Measurements from ENCODE around the gene PLEKHO2. TPM values are rescaled to one million over a fixed set of nuclear protein-coding genes. Genes with fewer than 3 reads are reported as not detected.
A peak's percentile ranks its signal among the peaks of the same experiment; 100 is the strongest.

Gene PLEKHO2
- total and polyA plus RNA-seq, 10 of the 15 experiments (the other 5 are each of a cell fraction or from before 2014, with no cell fraction given) = 1.4 to 25.6 (median 20.5) TPM

- peak; percentile 23 for TF ChIP-seq BCL3 (IDR thresholded peaks at IDR 0.05; ENCODE audit: borderline replicate concordance, insufficient read depth, low read depth, low read length, poor library complexity, severe bottlenecking)
- peak; percentile 64 for TF ChIP-seq BCL11A (IDR thresholded peaks at IDR 0.05; ENCODE audit: low read depth, low read length)
- TF ChIP-seq MXI1 (IDR thresholded peaks at IDR 0.05; ENCODE audit: low read depth, low read length) = no peak; the same call in 1 of the 2 replicates
Measured at GRCh38 chr15:64893481-64894394, 52.0 kb downstream of the PLEKHO2 start (continued).

- Histone ChIP-seq H3K79me2 (ENCODE audit: control insufficient read depth, insufficient read depth, low read length) (peaks cover 9% of the 10 kb centered on the region), H3K4me3 (peak overlapping the region; percentile 78), H3K4me1 (ENCODE audit: control insufficient read depth, insufficient read depth, low read length) (peaks cover 42% of the 10 kb centered on the region), H3K4me2 (ENCODE audit: control insufficient read depth, insufficient read depth) (peak overlapping the region; percentile 99), H4K20me1 (ENCODE audit: control insufficient read depth, insufficient read depth) (no peaks in the 10 kb centered on the region), H3K36me3 (ENCODE audit: control insufficient read depth in 2 of 2, insufficient read depth in 2 of 2, low read length in 1 of 2) (no peaks in the 10 kb centered on the region), H3K27ac (ENCODE audit: control insufficient read depth, insufficient read depth) (peak overlapping the region; percentile 97), H3K27me3 (replicated peaks in 1 of 2; ENCODE audit: control insufficient read depth in 2 of 2, insufficient read depth in 2 of 2, low read length in 1 of 2) (no peaks in the 10 kb centered on the region), H3K9me3 (replicated peaks; ENCODE audit: control insufficient read depth, insufficient read depth, low read length) (no peaks in the 10 kb centered on the region), H2AFZ (ENCODE audit: control insufficient read depth, low read depth, low read length) (peak overlapping the region; percentile 3; the same call in 1 of the 2 replicates), H3K9ac (ENCODE audit: control insufficient read depth, insufficient read depth, low read length) (peak overlapping the region; percentile 80)
- DNase-seq (ENCODE audit: low read depth, low spot score) (peak; percentile 76), ATAC-seq (peak; percentile 63), FAIRE-seq (peak; percentile 80)
- ChIA-PET SMC1A (ENCODE audit: uncharacterized antibody, unreplicated experiment) (interaction anchor here (0.7 to 7.4 kb wide), 34 partner anchors 9 to 202 kb away, joined by 3 to 118 read pairs (median 5); partner anchors contain the start of genes PIF1 and PLEKHO2), POLR2A (interaction anchor here (0.6 to 9.0 kb wide), 33 partner anchors 9 to 410 kb away, joined by 3 to 136 read pairs (median 4); partner anchors contain the start of genes ANKDD1A, PIF1, PLEKHO2 and RNU5B-1), RAD21 (ENCODE audit: unreplicated experiment) (interaction anchor here (0.6 to 5.8 kb wide), 38 partner anchors 8 to 648 kb away, joined by 3 to 129 read pairs (median 5); partner anchors contain the start of genes CLPX, PIF1, PLEKHO2 and SPG21), CTCF (interaction anchor here (0.5 to 6.2 kb wide), 43 partner anchors 9 to 207 kb away, joined by 3 to 78 read pairs (median 4); partner anchors contain the start of genes PIF1 and SPG21)
- no TSS peak for BruUV-seq (replicated peaks)
- in situ Hi-C loops (cut with MboI) = loop anchor here (25.0 kb wide), 1 partner anchor 1407 kb away; no protein-coding TSS in a partner anchor
- intact Hi-C loops (cut with micrococcal nuclease; ENCODE audit: unreplicated experiment) = loop anchor here (2.0 to 5.0 kb wide), 6 partner anchors 70 to 732 kb away; partner anchors contain the start of genes MTFMT, PIF1, PPIB and RNU5B-1
- under 1% methylated on average over 17 of the region's 20 CpGs for WGBS (ENCODE audit: insufficient coverage, insufficient replicate concordance, low lambda C conversion rate, missing lambda C conversion rate)
- TF ChIP-seq SMARCA5 (IDR thresholded peaks at IDR 0.05) = peak; percentile 63; the same call in 1 of the 2 replicates
- TF ChIP-seq TAF1 (IDR thresholded peaks at IDR 0.05; ENCODE audit: borderline replicate concordance, low read depth, low read length) = peak; percentile 35; the same call in 1 of the 2 replicates
- TF ChIP-seq ZNF207 (IDR thresholded peaks at IDR 0.05; ENCODE audit: borderline replicate concordance) = no peak
- TF ChIP-seq USF1 (IDR thresholded peaks at IDR 0.05; ENCODE audit: borderline replicate concordance, extremely low read length, insufficient read depth, low read depth, low read length) = peak; percentile 13
- TF ChIP-seq RUNX3 (IDR thresholded peaks at IDR 0.05; ENCODE audit: low read length) = no peak
- TF ChIP-seq NFYA (IDR thresholded peaks at IDR 0.05; ENCODE audit: borderline replicate concordance, low read depth, low read length) = no peak
- no peak for TF ChIP-seq HCFC1 (IDR thresholded peaks at IDR 0.05; ENCODE audit: low read length)
- peak; percentile 74 for TF ChIP-seq POLR2A (IDR thresholded peaks at IDR 0.05; ENCODE audit: low read depth, low read length)
- peak in 1 of 2 experiments; percentile 24; a peak in 1 of 3 replicates for TF ChIP-seq EGR1 (IDR thresholded peaks at IDR 0.05; ENCODE audit: borderline replicate concordance in 1 of 2, low read depth in 2 of 2, low read length in 2 of 2)
- TF ChIP-seq LARP7 (IDR thresholded peaks at IDR 0.05) = peak; percentile 44; the same call in 1 of the 2 replicates
- TF ChIP-seq SMC3 (IDR thresholded peaks at IDR 0.05; ENCODE audit: borderline replicate concordance, low read length) = 0 out of 2 replicates have a peak, but pooled peaks have one; percentile 4
- no peak for TF ChIP-seq BMI1 (IDR thresholded peaks at IDR 0.05; ENCODE audit: borderline replicate concordance)
- no peak for TF ChIP-seq IRF3 (IDR thresholded peaks at IDR 0.05)
- TF ChIP-seq MTA3 (IDR thresholded peaks at IDR 0.05; ENCODE audit: borderline replicate concordance, low read length) = no peak
Measured at GRCh38 chr15:64894395-64895056, 52.8 kb downstream of the PLEKHO2 start.
